Activated T-cell treated with anti-CD3 and anti-CD28 coated beads, Interleukin-2, amount 50 U/mL, for 1 hour (primary cell): ENCODE measurements around the gene SPINT3.

Experiments
- DNase-seq: peaks from one replicate; pipeline ENCODE4 v3.0.0-alpha.2; 2020

The SPINT3 gene, protein sequence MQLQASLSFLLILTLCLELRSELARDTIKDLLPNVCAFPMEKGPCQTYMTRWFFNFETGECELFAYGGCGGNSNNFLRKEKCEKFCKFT

DNA sequence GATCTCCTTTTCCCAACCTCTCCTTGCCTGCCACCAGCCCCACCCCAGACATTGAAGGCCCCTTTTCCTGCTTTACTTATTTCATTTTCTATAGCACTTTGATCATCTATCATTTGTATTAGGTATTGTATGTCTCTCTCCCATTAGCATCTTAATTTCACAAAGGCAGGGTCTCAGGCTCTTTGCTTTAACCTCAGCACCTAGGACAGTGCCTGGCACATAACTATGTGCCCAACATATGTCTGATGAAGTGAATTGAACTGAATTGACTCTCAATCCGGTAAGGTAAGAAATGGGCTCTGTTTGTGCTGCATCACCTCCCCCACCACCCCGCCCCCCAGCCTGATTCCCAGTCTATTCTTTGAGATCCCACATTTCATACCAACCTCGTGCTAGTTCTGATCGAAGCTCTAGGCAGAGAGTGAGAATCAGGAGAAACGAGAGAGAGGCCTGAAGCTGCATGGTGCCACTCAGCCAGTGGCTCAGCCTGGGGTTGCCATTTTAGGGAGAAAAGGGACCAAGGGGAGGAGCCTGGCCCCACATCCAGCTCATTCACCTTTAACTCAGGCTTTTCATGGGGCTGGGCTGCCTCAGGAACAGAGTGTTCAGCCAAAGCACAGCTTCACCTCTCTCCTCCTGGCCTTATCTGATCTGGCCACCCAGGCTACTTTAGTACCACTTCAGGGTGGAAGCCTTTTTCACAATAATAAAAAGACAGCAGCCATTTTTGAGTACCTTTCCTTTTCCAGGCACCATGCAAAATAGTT, at the start of gene SPINT3:
Gene SPINT3 (minus strand): TSS at position 476 of the 767 bp plus-strand sequence. CDS start 14 bp downstream, at position 462.
- no peak for DNase-seq

DNA sequence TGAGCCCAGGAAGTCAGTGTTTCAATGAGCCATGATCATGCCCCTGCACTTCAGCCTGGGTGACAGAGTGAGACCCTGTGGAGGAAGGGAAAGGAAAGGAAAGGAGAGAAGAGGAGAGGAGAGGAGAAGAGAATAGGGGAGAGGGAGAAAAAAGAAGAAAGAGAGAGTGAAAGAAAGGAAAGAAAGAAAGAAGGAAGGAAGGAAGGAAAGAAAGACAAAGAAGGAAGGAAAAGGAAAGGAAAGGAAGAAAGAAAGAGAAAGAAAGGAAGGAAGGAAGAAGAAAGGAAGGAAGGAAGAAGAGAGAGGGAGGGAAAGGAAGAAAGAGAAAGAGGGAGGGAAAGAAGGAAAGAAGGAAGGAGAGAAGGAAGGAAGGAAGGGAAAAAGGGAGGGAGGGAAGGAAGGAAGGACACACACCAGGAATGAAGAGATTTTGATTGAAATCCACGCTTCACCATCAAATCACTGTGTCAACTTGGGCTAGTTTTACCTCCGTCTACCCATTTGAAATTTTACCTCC, 49.4 kb upstream of the SPINT3 start:
- no peak for DNase-seq

- DNase-seq = no peak
Measured at GRCh38 chr20:45555198-45555597, 39.8 kb upstream of the SPINT3 start.

DNA sequence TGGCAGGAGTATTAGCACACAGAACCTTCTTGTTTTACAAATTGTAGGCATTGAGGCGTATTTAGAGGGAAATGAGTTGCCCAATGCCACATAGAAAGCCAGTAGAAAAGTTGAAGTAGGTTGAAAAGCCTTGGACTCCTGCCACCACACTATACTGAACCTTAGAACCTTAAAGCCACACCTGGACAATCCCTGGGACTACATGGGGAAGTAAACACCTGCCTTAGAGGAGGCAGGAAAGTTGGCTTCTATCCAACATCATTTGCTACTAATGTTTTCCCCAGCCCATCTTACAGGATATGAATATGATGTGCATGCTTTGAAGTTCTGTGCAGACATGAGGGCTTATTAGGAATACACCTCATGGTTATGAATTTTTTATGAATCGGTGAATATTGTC, 37.0 kb upstream of the SPINT3 start:
- DNase-seq = no peak

- no peak for DNase-seq
Measured at GRCh38 chr20:45550765-45551164, 35.3 kb upstream of the SPINT3 start.

- DNase-seq = no peak
Measured at GRCh38 chr20:45548410-45548809, 33.0 kb upstream of the SPINT3 start.

GRCh38 chr20:45547206-45547770, 31.9 kb upstream of the SPINT3 start, which contains the start of gene EPPIN:
TSS of gene EPPIN (minus strand) at chr20:45547401. CDS start at chr20:45547357, 44 bp downstream.
- DNase-seq = no peak

DNA sequence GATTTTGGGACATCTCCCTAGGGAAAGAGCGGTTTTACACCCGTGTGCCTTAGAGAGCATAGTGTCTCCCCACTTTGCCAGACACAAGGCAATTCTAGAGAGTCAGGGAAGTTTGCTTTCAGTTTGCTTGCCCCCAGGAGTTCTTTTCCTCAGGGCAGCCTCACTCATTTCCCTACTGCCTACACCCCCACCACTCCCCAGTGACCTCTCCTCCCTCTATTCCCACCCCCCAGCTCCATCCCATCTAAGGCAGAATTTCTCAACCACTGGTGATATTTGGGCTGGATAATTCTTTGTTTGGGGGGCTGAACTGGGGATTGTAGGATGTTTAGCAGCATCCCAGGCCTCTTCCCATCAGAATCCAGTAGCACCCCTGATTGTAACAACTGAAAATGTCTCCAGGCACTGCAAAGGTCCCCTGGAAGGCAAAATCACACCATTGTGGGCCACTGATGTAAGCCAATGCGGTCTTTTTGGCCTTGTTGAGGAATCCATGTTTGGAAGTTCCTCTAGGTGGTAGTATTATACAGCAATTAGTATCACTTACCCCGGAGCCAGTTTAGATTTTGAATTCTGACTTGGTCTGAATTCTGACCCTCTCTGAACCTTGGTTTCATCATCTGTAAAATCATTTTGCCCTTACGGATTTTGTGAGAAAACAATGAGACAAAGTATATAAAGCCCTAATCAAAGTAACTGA, 30.5 kb upstream of the SPINT3 start:
- DNase-seq = no peak

- DNase-seq = no peak
Measured at GRCh38 chr20:45545351-45545750, 29.9 kb upstream of the SPINT3 start.

- DNase-seq = no peak
Measured at GRCh38 chr20:45539382-45539781, 24.0 kb upstream of the SPINT3 start, which contains the start of gene WFDC6. TSS of gene WFDC6 (minus strand) at chr20:45539482. CDS start at chr20:45539407, 75 bp downstream.

DNA sequence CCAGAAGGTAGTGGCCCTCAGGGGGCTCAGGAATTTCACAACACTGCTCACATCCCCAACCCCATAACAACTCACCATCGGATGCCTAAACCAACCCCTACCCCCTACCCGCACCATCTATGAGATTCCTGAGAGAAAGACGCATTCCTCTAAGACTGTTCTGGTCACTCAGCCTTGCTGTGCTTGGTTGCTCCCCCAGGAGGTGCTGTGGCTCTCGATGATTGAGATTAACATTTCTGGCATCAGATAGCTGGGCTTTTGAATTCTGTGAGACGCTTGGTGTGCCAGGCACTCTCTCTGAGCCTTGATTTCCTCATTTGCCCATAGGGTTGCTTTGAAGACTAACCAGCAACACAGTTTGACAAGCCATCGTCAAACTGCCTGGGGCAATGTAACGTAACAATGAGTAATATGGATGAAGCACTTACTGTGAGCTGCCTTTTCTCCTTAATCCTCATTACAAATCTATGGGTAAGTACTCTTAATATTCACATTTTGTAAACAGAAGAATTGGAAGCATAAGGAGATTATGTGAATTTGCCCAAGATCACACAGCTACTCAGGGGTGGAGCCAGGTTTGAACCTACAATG, 22.9 kb upstream of the SPINT3 start:
- DNase-seq = no peak

DNA sequence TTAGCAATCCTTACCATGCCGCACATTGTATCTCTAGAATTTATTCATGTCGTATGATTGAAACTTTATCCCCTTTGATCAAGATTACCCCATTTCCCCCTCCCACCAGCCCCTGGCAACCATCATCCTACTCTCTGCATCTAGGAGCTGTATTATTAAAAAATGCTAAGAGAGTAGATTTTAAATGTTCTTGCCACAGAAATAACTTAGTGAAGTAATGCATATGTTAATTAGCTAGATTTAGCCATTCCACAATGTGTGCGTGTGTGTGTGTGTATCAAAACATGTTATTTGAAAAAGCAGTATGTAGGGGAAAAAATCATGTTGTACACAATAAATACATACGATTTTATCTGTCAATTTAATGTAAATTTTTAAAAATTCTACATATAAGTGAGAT, 11.9 kb upstream of the SPINT3 start:
- DNase-seq = no peak

GRCh38 chr20:45523821-45524220, 8.4 kb upstream of the SPINT3 start:
- no peak for DNase-seq

DNA sequence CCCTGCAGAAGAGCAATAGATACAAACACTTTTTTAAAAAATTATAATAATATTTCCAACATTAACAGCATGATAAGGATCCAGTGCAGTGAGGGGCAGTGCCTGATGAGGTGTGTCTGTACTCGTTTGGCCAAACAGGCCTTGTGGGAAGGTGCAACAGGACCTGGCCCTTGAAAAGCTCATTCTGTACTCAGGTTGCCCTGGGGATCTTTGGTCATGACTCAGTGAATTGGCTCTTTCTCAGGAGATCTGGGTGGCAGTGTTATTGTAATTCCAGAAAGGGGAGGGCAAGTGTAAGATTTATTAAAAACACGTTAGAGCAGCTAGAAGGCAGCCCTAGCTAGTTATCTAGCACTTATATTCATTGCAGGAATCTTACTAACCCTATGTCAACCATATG, 2.9 kb upstream of the SPINT3 start:
- no peak for DNase-seq

DNA sequence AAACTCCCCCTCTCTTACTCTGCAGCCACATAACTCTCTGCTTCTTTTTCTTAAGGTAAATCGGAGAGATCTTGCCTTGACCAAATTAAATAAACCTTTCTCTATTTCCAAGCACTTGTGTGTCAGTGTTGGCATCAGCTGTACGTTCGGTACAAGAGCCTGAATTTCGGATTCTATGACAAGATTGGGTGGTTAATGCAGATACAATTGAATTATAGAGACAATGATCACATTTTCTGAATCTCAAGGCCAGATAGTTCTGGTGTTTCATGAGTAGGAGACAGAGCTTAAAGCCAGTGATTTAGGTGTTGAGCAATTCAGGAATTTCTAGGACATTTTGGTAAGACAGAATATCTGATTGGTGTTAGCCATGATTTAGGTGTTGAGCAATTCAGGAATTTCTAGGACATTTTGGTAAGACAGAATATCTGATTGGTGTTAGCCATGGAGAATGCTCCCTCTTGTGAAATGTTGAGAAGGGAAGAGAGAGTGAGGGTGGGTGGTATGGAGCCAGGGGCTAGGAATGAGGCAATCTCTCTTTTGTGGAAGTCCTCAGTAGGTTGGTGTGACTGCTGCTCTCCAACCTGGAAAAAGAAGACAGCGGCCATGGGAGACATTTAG, 5.1 kb downstream of the SPINT3 start:
- DNase-seq = no peak

DNA sequence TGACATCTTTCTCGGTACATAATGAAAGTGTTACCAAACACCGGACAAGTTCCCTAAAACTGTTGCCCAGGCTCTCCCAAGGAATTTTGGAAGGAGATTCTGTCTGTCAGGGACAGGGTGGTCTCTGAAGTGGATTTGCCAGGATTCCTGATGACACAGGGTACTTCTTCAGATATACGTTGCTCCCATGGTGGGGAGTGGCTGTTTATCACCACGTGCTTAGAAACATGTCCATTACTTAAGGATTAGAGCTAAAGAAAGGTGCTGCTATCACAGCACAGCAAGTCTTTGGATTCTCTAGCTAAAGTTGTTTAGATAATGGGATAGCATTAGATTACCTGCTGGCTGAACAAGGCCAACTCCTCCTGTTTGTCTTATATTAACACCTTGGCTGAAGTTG, 6.3 kb downstream of the SPINT3 start:
- DNase-seq = no peak

DNA sequence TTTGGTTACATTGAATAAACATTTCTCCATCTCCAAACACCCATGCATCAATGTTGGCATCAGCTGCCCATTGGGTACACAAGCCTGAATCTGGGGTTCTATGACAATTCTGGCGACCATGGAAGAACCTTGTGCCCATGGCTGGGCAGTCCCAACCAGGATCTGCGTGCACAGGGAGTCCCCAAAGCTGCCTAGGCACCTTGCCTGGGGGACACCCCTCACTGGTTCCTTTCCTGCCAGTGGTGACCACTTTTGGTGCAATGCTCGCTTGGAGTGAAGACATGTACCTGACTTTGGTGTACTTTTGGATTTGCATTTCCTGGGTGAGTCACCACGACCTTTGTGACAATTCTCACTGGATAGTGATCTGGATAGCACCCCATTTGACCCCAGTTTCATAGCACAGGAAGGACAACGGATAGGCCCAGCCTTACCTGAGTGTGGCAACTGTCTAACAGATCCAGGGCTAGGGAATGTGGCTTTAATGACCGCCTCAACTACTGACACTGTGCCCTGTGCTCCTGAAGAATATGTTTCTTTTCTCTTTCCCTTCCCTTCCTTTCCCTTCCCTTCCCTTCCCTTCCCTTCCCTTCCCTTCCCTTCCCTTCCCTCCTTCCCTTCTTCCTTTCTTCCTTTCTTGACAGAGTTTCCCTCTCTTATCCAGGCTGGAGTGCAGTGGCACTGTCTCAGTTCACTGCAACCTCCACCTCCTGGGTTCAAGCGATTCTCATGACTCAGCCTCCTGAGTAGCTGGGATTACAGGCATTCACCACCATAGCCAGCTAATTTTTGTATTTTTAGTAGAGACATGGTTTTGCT, 7.1 kb downstream of the SPINT3 start:
- no peak for DNase-seq

DNA sequence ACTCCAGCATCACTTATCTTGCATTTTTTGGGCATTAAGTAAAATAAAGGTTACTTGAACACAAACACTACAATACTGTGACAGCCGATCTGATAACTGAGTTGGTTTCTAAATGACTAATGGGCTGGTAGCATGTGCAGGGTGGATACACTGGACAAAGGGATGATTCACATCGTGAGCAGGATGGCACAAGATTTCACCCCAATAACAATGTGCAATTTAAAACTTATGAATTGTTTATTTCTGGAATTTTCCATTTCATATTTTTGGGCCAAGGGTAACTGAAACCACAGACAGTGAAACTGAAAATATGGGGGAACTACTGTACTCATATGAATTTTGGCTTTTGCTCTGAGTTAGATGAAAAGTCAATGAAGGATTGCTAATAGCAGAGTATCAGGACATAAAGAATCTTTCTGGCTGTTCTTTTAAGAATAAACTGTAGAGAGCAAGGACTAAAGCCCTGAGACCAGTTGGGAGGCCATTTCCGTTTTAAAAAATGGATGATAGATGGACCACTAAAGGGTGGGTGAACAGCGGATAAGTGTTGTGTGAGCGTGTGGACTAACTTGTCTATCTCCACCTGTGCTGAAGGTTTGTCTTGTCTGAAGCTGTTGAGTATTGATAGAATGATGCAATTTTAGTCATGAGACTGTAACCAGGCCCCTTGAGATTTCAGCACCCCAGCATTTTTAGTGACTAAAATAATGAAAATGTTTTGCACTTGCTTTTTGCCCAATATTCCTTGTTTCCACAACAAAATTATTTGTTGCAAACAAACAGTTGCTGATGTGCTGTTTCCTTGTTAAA, 8.2 kb downstream of the SPINT3 start:
- no peak for DNase-seq

DNA sequence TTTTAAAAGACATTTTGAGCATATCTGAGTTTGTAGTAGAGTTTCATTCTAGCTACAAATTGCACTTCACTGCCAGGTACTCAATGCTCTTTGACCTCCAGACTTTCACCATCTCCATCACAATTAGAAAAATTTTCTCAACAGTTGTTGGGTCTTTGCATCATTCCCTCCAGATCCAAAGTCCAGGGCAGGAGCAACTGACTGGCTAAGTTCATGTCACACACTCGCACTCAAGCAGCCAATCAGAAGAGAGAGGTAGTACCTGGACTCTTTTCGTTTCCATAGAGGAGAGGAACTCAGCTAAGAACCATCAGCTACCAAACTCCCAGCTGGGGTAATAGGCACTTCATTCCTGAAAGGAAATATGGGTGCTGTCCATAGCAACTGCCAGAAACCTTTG, 9.0 kb downstream of the SPINT3 start:
- DNase-seq = no peak

DNA sequence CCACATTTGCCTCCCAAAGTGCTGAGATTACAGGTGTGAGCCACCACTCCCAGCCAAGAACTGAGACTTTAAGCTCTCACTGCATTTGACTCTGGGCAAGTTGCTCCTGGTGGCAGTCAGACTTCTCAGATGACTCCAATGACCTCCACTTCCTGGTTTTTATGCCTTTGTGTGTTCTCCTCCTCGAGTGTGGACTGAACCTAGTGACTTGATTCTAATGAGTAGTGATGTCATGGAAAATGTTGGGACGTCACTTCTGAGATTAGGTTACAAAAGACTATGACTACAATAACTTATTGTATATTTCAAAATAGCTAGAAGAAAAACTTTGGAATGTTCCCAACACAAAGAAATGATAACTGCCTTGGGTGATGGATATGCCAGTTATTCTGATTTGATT, 12.0 kb downstream of the SPINT3 start:
- no peak for DNase-seq

DNA sequence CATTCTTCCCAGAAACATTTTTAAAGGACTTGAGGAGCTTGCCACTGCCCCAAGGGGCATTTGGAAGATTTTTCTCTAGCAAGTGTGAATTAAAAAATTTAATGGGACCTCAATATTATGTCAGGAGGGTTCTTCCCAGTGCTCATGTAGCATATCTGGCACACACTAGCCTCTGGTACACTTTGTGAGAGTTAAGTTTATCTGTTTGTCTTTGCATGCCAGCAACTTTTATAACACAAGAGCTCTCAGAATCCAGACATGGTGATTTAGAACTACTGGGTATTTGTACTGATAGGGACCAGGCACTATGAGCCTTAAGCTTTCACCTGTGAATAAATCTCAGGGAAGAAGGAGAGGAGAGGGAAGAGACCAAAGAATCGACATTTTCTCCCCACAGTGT, 12.9 kb downstream of the SPINT3 start:
- DNase-seq = no peak
